WTC11 (cell line): ENCODE results near the gene GLCCI1. TPM values are rescaled to one million over a fixed set of nuclear protein-coding genes. Genes with fewer than 3 reads are reported as not detected.
A peak's percentile ranks its signal among the peaks of the same experiment; 100 is the strongest.
"Not testable (repeated sequence)": the region's sequence is repeated elsewhere in the genome, so short reads cannot be mapped to it uniquely, and the experiment has no call there.

Source experiments
- ATAC-seq: fragments of 200-7000 bp; cut with Tn5 transposase; 2 replicates; pipeline ENCODE4 v1.10.0; 2021; ENCODE audit warnings: mild to moderate bottlenecking, moderate library complexity
- CTCF ChIA-PET: fragments of 300-600 bp; sonication (Branson Sonifier 250); formaldehyde crosslinking; loops from one replicate; lab custom pipeline; 2021; ENCODE audit warnings: antibody characterized with exemption; lab: Charles Lee
- POLR2A ChIA-PET: fragments of 350-600 bp; sonication (Branson Sonifier 250); formaldehyde crosslinking; loops from one replicate; lab custom pipeline; 2021; ENCODE audit warnings: antibody characterized with exemption; lab: Charles Lee
- DNase-seq: peaks from one replicate; pipeline ENCODE4 v3.0.0; 2021; ENCODE audit warnings: low spot score
- H3K27ac Mint-ChIP-seq: 2 replicates; pipeline ENCODE4 v1.8.0; 2021; ENCODE audit warnings: mixed read lengths
- H3K27me3 Mint-ChIP-seq: 2 replicates; pipeline ENCODE4 v1.8.0; 2021; ENCODE audit warnings: low read depth, mild to moderate bottlenecking, moderate library complexity, mixed read lengths
- H3K36me3 Mint-ChIP-seq: 2 replicates; pipeline ENCODE4 v1.8.0; 2021; ENCODE audit warnings: mixed read lengths
- H3K4me1 Mint-ChIP-seq: 2 replicates; pipeline ENCODE4 v1.8.0; 2022; ENCODE audit warnings: mixed read lengths
- H3K4me3 Mint-ChIP-seq: 2 replicates; pipeline ENCODE4 v1.8.0; 2021; ENCODE audit warnings: mild to moderate bottlenecking, moderate library complexity, mixed read lengths
- H3K9me3 Mint-ChIP-seq: 2 replicates; pipeline ENCODE4 v1.8.0; 2021; ENCODE audit warnings: mixed read lengths
- E2F4 ChIP-seq: sonication (generic); formaldehyde crosslinking; IDR thresholded peaks from 2 replicates; pipeline ENCODE4 v1.8.1; 2022; ENCODE audit warnings: low read depth, mild to moderate bottlenecking, moderate library complexity, missing genetic modification reagents, borderline replicate concordance
- MAX ChIP-seq: sonication (generic); formaldehyde crosslinking; IDR thresholded peaks from 2 replicates; pipeline ENCODE4 v1.8.0; 2022; ENCODE audit warnings: mild to moderate bottlenecking, missing genetic modification reagents
- NR1H2 ChIP-seq: sonication (generic); formaldehyde crosslinking; IDR thresholded peaks from 2 replicates; pipeline ENCODE4 v1.9.0; 2021; ENCODE audit warnings: mild to moderate bottlenecking, moderate library complexity, missing genetic modification reagents
- NR2C2 ChIP-seq: sonication (generic); formaldehyde crosslinking; IDR thresholded peaks from 2 replicates; pipeline ENCODE4 v1.8.0; 2022; ENCODE audit warnings: mild to moderate bottlenecking, missing genetic modification reagents
- TCF7 ChIP-seq: sonication (generic); formaldehyde crosslinking; IDR thresholded peaks from 2 replicates; pipeline ENCODE4 v1.8.0; 2022; ENCODE audit warnings: mild to moderate bottlenecking, low read depth, missing genetic modification reagents, moderate library complexity
- TEAD1 ChIP-seq: sonication (generic); formaldehyde crosslinking; IDR thresholded peaks from 2 replicates; pipeline ENCODE4 v1.8.0; 2022; ENCODE audit warnings: mild to moderate bottlenecking, missing genetic modification reagents
- ZNF232 ChIP-seq: sonication (generic); formaldehyde crosslinking; IDR thresholded peaks from 2 replicates; pipeline ENCODE4 v1.8.0; 2022; ENCODE audit warnings: mild to moderate bottlenecking, missing genetic modification reagents
- ZNF281 ChIP-seq: sonication (generic); formaldehyde crosslinking; IDR thresholded peaks from 2 replicates; pipeline ENCODE4 v1.8.0; 2023; ENCODE audit warnings: mild to moderate bottlenecking, missing genetic modification reagents
- ZNF317 ChIP-seq: sonication (generic); formaldehyde crosslinking; IDR thresholded peaks from 2 replicates; pipeline ENCODE4 v1.8.1; 2023; ENCODE audit warnings: low read depth, mild to moderate bottlenecking, moderate library complexity, missing genetic modification reagents, borderline replicate concordance
- ZNF671 ChIP-seq: fragments of 250-450 bp; sonication (Bioruptor Pico); IDR thresholded peaks from 2 replicates; pipeline ENCODE4 v1.8.0; 2021; ENCODE audit warnings: mild to moderate bottlenecking
- ZSCAN18 ChIP-seq: fragments of 250-450 bp; sonication (Bioruptor Pico); IDR thresholded peaks from 2 replicates; pipeline ENCODE4 v2.1.2; 2022; ENCODE audit warnings: mild to moderate bottlenecking, moderate library complexity
- total RNA-seq: library from RNA; stranded (reverse); gene quantifications from 3 replicates; pipeline ENCODE4 v1.2.3, GENCODE V29; 2021
- TF ChIP-seq, protein P1 (sequence below): sonication (generic); formaldehyde crosslinking; IDR thresholded peaks from 2 replicates; pipeline ENCODE4 v1.8.0; 2022; ENCODE audit warnings: mild to moderate bottlenecking, missing genetic modification reagents
- TF ChIP-seq, protein P2 (sequence below): sonication (generic); formaldehyde crosslinking; IDR thresholded peaks from 2 replicates; pipeline ENCODE4 v1.8.1; 2022; ENCODE audit warnings: mild to moderate bottlenecking, missing genetic modification reagents, moderate library complexity, borderline replicate concordance
- TF ChIP-seq, protein P3 (sequence below): fragments of 200-600 bp; IDR thresholded peaks from 2 replicates; pipeline ENCODE4 v1.8.0; 2022; ENCODE audit warnings: antibody characterized with exemption
- TF ChIP-seq, protein P4 (sequence below): fragments of 250-450 bp; sonication (Bioruptor Pico); IDR thresholded peaks from 2 replicates; pipeline ENCODE4 v1.9.0; 2021; ENCODE audit warnings: moderate library complexity, mild to moderate bottlenecking, inconsistent platforms, borderline replicate concordance
- TF ChIP-seq, protein P5 (sequence below): sonication (generic); formaldehyde crosslinking; IDR thresholded peaks from 2 replicates; pipeline ENCODE4 v1.8.1; 2023; ENCODE audit warnings: mild to moderate bottlenecking, missing genetic modification reagents

The GLCCI1 gene
- total RNA-seq, 1 experiment from 2014 or later: 23.8 TPM

- DNase-seq: no peak
- H3K4me1 Mint-ChIP-seq: peaks cover 13% of the 10 kb centered on the region
- H3K4me3 Mint-ChIP-seq: no peak overlapping the region
- peaks cover 38% of the 10 kb centered on the region for H3K36me3 Mint-ChIP-seq
- H3K9me3 Mint-ChIP-seq: peaks cover 40% of the 10 kb centered on the region
- POLR2A ChIA-PET: no interaction called here
- no peak for ATAC-seq
- TF ChIP-seq NR1H2: no peak
- TF ChIP-seq, protein P1, sequence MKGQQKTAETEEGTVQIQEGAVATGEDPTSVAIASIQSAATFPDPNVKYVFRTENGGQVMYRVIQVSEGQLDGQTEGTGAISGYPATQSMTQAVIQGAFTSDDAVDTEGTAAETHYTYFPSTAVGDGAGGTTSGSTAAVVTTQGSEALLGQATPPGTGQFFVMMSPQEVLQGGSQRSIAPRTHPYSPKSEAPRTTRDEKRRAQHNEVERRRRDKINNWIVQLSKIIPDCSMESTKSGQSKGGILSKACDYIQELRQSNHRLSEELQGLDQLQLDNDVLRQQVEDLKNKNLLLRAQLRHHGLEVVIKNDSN (CRISPR knock-in tag): no peak
- CTCF ChIA-PET: no interaction called here
- H3K27ac Mint-ChIP-seq: no peak overlapping the region
- no peaks in the 10 kb centered on the region for H3K27me3 Mint-ChIP-seq
These were observed 23.9 kb downstream of the GLCCI1 start for GRCh38 chr7:7992506-7992905.

GRCh38 chr7:7995348-7995747 lies 26.8 kb downstream of the GLCCI1 start:
- H3K4me3 Mint-ChIP-seq, H3K27me3 Mint-ChIP-seq, ATAC-seq, POLR2A ChIA-PET, H3K27ac Mint-ChIP-seq, DNase-seq, CTCF ChIA-PET: not testable (repeated sequence)
- H3K9me3 Mint-ChIP-seq: peaks cover 40% of the 10 kb centered on the region
- H3K4me1 Mint-ChIP-seq: peaks cover 16% of the 10 kb centered on the region
- H3K36me3 Mint-ChIP-seq: peaks cover 38% of the 10 kb centered on the region

DNA sequence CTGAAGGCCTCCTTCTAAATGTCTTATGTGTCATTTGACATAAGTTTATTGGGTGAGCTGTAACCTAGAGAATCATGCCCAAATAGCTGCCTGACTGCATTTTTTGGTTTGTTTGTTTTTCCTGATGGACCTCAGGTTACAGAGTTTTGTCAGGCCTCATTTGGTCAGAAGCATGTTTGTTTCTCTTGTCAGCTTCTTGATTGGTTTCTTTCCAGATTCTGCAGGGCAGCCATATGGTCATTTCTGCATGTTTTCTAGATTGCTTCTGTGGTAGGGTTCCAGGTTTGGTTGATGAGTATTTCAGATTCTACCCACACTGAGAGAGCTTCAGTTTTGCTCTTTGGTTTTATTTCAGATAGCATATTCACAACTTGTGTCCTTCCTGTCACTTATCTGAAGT lies 28.0 kb downstream of the GLCCI1 start:
- TF ChIP-seq, protein P2, sequence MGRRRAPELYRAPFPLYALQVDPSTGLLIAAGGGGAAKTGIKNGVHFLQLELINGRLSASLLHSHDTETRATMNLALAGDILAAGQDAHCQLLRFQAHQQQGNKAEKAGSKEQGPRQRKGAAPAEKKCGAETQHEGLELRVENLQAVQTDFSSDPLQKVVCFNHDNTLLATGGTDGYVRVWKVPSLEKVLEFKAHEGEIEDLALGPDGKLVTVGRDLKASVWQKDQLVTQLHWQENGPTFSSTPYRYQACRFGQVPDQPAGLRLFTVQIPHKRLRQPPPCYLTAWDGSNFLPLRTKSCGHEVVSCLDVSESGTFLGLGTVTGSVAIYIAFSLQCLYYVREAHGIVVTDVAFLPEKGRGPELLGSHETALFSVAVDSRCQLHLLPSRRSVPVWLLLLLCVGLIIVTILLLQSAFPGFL (CRISPR knock-in tag): no peak
- TF ChIP-seq, protein P3, sequence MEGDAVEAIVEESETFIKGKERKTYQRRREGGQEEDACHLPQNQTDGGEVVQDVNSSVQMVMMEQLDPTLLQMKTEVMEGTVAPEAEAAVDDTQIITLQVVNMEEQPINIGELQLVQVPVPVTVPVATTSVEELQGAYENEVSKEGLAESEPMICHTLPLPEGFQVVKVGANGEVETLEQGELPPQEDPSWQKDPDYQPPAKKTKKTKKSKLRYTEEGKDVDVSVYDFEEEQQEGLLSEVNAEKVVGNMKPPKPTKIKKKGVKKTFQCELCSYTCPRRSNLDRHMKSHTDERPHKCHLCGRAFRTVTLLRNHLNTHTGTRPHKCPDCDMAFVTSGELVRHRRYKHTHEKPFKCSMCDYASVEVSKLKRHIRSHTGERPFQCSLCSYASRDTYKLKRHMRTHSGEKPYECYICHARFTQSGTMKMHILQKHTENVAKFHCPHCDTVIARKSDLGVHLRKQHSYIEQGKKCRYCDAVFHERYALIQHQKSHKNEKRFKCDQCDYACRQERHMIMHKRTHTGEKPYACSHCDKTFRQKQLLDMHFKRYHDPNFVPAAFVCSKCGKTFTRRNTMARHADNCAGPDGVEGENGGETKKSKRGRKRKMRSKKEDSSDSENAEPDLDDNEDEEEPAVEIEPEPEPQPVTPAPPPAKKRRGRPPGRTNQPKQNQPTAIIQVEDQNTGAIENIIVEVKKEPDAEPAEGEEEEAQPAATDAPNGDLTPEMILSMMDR: no peak
- TF ChIP-seq ZSCAN18 (CRISPR knock-in tag) (no peak), NR2C2 (CRISPR knock-in tag) (no peak), ZNF317 (CRISPR knock-in tag) (no peak)
- TF ChIP-seq, protein P4, sequence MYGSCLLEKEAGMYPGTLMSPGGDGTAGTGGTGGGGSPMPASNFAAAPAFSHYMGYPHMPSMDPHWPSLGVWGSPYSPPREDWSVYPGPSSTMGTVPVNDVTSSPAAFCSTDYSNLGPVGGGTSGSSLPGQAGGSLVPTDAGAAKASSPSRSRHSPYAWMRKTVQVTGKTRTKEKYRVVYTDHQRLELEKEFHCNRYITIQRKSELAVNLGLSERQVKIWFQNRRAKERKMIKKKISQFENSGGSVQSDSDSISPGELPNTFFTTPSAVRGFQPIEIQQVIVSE (CRISPR knock-in tag): no peak
- DNase-seq: no peak
- Mint-ChIP-seq H3K4me3 (no peak overlapping the region), H3K9me3 (peaks cover 43% of the 10 kb centered on the region), H3K4me1 (peaks cover 16% of the 10 kb centered on the region), H3K27me3 (no peaks in the 10 kb centered on the region), H3K27ac (peak overlapping the region; percentile 35; the same call in 1 of the 2 replicates), H3K36me3 (peaks cover 44% of the 10 kb centered on the region)
- POLR2A ChIA-PET: no interaction called here
- CTCF ChIA-PET: interaction anchor here (1.0 to 1.4 kb wide), 2 partner anchors 39 to 194 kb away, joined by 3 to 6 read pairs; no protein-coding TSS in a partner anchor
- no peak for ATAC-seq

DNA sequence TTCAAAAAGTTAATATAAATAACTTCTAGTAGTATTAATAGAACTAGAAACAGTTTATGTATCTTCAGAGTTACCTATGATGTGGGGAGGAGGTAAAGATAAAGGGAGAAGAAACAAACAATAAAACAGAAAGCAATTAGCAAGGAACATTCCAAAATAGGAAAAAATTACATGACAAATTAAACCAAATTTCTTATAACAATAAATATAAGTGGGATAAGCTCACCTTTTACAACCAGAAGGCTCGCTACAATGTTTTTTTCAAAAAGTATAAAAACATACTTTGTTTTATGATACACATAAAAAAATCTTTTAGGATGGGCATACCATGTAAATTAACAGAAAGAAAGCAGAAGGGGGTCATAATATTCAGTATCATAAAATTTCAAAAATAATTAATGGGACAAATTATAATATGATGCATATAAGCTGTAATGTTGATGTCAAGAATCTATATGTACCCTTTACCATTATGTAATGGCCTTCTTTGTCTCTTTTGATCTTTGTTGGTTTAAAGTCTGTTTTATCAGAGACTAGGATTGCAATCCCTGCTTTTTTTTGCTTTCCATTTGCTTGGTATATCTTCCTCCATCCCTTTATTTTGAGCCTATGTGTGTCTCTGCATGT lies 31.8 kb downstream of the GLCCI1 start:
- ATAC-seq: no peak
- Mint-ChIP-seq H3K27ac (no peak overlapping the region), H3K36me3 (peaks cover 24% of the 10 kb centered on the region), H3K27me3 (no peaks in the 10 kb centered on the region), H3K9me3 (peaks cover 12% of the 10 kb centered on the region), H3K4me3 (no peak overlapping the region), H3K4me1 (peaks cover 13% of the 10 kb centered on the region)
- ChIA-PET CTCF (no interaction called here), POLR2A (no interaction called here)
- no peak for DNase-seq
- TF ChIP-seq TCF7 (CRISPR knock-in tag) (no peak), ZNF232 (CRISPR knock-in tag) (no peak), ZNF281 (CRISPR knock-in tag) (no peak), ZNF671 (CRISPR knock-in tag) (no peak), TEAD1 (CRISPR knock-in tag) (no peak), MAX (no peak), E2F4 (CRISPR knock-in tag) (no peak)
- TF ChIP-seq, protein P5, sequence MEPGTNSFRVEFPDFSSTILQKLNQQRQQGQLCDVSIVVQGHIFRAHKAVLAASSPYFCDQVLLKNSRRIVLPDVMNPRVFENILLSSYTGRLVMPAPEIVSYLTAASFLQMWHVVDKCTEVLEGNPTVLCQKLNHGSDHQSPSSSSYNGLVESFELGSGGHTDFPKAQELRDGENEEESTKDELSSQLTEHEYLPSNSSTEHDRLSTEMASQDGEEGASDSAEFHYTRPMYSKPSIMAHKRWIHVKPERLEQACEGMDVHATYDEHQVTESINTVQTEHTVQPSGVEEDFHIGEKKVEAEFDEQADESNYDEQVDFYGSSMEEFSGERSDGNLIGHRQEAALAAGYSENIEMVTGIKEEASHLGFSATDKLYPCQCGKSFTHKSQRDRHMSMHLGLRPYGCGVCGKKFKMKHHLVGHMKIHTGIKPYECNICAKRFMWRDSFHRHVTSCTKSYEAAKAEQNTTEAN (CRISPR knock-in tag): no peak
